ENCODE results near the gene CGNL1.

CGNL1 gene, protein sequence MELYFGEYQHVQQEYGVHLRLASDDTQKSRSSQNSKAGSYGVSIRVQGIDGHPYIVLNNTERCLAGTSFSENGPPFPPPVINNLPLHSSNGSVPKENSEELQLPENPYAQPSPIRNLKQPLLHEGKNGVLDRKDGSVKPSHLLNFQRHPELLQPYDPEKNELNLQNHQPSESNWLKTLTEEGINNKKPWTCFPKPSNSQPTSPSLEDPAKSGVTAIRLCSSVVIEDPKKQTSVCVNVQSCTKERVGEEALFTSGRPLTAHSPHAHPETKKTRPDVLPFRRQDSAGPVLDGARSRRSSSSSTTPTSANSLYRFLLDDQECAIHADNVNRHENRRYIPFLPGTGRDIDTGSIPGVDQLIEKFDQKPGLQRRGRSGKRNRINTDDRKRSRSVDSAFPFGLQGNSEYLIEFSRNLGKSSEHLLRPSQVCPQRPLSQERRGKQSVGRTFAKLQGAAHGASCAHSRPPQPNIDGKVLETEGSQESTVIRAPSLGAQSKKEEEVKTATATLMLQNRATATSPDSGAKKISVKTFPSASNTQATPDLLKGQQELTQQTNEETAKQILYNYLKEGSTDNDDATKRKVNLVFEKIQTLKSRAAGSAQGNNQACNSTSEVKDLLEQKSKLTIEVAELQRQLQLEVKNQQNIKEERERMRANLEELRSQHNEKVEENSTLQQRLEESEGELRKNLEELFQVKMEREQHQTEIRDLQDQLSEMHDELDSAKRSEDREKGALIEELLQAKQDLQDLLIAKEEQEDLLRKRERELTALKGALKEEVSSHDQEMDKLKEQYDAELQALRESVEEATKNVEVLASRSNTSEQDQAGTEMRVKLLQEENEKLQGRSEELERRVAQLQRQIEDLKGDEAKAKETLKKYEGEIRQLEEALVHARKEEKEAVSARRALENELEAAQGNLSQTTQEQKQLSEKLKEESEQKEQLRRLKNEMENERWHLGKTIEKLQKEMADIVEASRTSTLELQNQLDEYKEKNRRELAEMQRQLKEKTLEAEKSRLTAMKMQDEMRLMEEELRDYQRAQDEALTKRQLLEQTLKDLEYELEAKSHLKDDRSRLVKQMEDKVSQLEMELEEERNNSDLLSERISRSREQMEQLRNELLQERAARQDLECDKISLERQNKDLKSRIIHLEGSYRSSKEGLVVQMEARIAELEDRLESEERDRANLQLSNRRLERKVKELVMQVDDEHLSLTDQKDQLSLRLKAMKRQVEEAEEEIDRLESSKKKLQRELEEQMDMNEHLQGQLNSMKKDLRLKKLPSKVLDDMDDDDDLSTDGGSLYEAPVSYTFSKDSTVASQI

GRCh38 chr15:57375827-57376695, at the start of gene CGNL1:
TSS of gene CGNL1 (plus strand) at chr15:57376505. CDS start at chr15:57438000, 61,495 bp downstream.
- TF ChIP-seq CTCF (IDR thresholded peaks at IDR 0.05; ENCODE audit: low read depth, low read length), result no peak
- peak in 1 of 2 donors; percentile 59 for DNase-seq (ENCODE audit: low read depth in 2 of 2)
- peak within 1 kb of the TSS; percentile 63 to 66 for H3K4me3 ChIP-seq (replicated peaks in 1 of 2; ENCODE audit: low read depth in 2 of 2, low read length in 2 of 2)

GRCh38 chr15:57327985-57328471, 48.3 kb upstream of the CGNL1 start:
- no peak for TF ChIP-seq CTCF (IDR thresholded peaks at IDR 0.05; ENCODE audit: low read depth, low read length)
- H3K4me3 ChIP-seq (replicated peaks in 1 of 2; ENCODE audit: low read depth in 2 of 2, low read length in 2 of 2), result no peak overlapping the region
- peak; percentile 90 to 98 for DNase-seq (ENCODE audit: low read depth in 2 of 2)

GRCh38 chr15:57328479-57328878, 47.8 kb upstream of the CGNL1 start:
- TF ChIP-seq CTCF (IDR thresholded peaks at IDR 0.05; ENCODE audit: low read depth, low read length), result no peak
- peak in 1 of 2 donors; percentile 27 for DNase-seq (ENCODE audit: low read depth in 2 of 2)
- H3K4me3 ChIP-seq (replicated peaks in 1 of 2; ENCODE audit: low read depth in 2 of 2, low read length in 2 of 2), result no peak overlapping the region

DNA sequence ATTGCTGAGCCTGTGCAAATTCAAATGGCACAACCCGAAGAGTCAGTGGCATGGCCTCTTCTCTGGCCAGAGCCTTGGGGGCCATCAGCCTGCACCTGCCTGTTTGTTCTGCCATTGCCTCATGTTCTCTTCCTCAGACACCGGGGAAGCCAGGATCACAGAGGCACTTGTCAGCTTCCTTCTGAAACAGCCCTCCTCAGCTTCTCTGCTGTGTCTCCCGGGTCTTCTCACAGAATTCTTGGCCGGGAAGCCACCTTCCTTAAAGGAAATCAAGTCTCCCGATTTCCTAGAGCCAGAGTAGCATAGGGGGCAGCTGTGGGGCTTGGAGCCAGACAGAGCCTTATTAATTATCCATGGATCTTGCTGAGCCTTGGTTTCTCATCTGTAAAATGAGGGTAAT, 47.4 kb upstream of the CGNL1 start:
- TF ChIP-seq CTCF (IDR thresholded peaks at IDR 0.05; ENCODE audit: low read depth, low read length), result no peak
- no peak overlapping the region for H3K4me3 ChIP-seq (replicated peaks in 1 of 2; ENCODE audit: low read depth in 2 of 2, low read length in 2 of 2)
- DNase-seq (ENCODE audit: low read depth in 2 of 2), result no peak

DNA sequence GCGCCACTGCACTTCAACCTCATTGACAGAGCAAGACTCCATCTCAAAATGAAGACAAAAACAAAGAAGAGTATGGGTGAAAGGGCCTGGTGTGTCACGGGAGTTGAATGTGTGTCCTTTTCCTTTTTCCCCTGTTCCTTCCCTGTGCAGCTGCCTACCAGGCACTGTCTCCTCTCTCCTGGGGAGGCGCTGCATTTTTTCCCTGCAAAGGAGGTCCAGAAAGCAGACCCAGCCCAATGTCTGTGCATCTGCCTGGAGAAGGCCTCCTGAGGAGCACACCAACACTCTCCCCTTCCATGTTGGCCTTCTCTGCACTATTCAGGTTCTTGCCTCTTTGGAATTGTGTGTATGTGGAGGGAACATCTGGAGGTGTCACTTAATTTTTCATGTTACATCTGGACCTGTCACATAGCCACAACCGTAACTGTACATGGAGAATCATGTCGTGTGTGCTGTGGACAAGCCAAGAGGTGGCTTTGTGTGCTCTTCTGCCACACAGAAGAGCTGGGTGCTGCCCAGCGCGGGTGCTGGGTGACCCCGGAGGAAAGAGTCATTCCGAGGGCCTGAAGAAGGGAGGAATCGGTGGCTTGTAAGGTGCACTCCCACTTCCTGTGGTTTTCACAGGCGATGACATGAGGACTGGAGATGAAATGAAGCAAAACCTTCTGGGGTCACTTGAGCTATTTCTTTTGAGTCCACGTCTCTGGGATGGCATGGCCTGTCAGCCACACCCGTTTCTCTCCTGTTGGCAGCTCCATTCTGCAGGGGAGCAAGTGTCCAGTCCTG, 46.5 kb upstream of the CGNL1 start:
- no peak for TF ChIP-seq CTCF (IDR thresholded peaks at IDR 0.05; ENCODE audit: low read depth, low read length)
- no peak overlapping the region for H3K4me3 ChIP-seq (replicated peaks in 1 of 2; ENCODE audit: low read depth in 2 of 2, low read length in 2 of 2)
- DNase-seq (ENCODE audit: low read depth in 2 of 2), result no peak

Measured in cardiac fibroblast (primary cell).